ELR (cell line): ENCODE results near the gene RABEP1.
"Not testable (repeated sequence)": the region's sequence is repeated elsewhere in the genome, so short reads cannot be mapped to it uniquely, and the experiment has no call there.

Experiments used
- DNase-seq: peaks from one replicate; pipeline ENCODE4 v3.0.0-alpha.2; 2015; ENCODE audit warnings: low read depth

Gene RABEP1

GRCh38 chr17:5424909-5425308, 142.8 kb downstream of the RABEP1 start:
- no peak for DNase-seq

GRCh38 chr17:5425826-5426225, 143.7 kb downstream of the RABEP1 start:
- DNase-seq = no peak

- no peak for DNase-seq
These were observed 147.3 kb downstream of the RABEP1 start for GRCh38 chr17:5429191-5429887.

- no peak for DNase-seq
These were observed 148.4 kb downstream of the RABEP1 start for GRCh38 chr17:5430413-5430999.

GRCh38 chr17:5431234-5431633, 149.2 kb downstream of the RABEP1 start:
- not testable (repeated sequence) for DNase-seq

GRCh38 chr17:5431949-5432556, 150.0 kb downstream of the RABEP1 start:
- no peak for DNase-seq

- DNase-seq = no peak
These were observed 152.9 kb downstream of the RABEP1 start for GRCh38 chr17:5434984-5435383.
